Measurements from ENCODE around the gene SLC9A9. TPM values are rescaled to one million over a fixed set of nuclear protein-coding genes. Genes with fewer than 3 reads are reported as not detected.

SLC9A9 gene
- total RNA-seq, 1 donor from 2014 or later, result 21.0 TPM

DNA sequence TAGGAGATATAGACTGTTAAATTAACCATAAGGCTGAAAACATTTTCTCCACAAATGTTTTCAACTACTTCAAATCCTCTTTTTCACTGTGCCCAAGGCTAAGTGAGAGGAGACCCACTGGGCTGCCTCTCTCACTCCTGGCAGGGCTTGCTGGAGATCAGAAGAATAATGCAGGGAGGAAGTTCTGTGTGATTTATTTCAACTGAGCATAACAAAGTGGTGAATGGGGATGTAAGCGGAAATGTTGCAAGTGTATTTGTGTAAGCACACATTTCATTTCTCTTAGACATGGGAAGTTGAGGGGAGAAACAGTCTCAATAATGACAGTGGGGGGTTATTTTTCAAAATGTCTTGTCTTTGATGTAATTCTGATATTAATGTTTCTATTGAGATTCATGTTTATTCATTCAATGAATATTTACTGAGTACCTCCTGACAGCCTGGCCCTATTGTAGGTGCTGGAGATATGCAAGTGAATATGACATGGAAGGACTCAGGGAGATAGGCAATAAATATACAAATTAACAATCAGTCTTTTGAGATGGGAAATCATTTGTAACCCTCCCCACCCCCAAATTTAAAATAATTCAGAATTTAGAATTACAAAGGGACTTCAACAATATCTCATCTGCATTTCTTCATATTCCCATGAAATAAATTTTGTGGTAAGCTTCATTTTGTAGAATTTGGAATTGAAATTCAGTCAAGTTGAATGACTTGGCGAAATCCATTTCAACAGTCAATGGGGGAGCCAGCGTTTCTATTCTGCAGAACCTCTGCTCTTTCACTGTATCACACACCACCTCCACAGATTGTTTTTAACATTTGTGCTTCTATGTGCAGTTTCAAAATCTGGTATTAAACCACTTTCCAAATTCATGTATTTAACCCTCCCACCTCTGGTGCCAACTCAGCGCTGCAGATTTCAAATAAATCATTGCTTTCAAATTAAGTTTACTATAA lies 247.2 kb downstream of the SLC9A9 start:
- DNase-seq (ENCODE audit: low spot score), result no peak

DNA sequence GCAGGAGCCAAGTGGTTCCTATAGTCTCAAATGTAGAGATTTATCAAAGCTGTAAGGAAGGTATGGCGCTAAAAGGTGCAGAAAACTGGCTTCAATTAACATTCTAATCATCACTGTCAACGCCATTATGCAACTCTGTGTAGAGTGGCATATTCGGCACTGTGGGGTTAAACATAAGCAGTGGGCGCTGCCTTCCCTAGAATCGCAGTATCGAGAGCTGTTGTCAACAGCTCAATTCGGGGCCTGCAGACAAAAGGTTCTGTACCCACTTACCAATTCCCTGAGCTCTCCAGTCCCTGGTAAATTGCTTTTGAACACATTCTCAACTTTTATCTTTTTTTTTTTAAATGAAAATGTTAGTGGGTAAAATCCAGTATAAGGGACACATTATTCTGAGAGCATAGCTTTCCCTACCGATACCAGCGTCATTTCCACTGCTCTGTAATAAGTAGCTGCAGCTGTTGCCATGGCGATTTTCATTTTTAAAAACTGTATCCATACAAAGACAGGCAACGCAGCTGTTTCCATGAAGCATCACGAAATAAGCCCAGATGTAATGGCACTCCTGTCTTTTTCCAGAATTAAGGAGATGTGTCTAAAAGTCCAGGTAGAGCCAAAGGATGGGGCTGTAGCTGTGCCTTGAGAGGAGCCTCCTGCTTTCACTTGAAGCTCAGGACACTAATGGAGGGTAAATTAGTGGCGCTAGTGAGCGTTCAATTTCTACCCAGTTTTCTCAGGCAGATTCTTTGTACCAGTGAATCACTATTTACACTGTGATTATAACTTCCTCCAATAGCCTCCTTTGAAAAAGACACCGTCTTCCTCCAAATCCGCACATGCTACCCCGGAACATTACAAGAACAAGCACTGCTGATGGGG lies 250.3 kb downstream of the SLC9A9 start:
- no peak for DNase-seq (ENCODE audit: low spot score)

DNA sequence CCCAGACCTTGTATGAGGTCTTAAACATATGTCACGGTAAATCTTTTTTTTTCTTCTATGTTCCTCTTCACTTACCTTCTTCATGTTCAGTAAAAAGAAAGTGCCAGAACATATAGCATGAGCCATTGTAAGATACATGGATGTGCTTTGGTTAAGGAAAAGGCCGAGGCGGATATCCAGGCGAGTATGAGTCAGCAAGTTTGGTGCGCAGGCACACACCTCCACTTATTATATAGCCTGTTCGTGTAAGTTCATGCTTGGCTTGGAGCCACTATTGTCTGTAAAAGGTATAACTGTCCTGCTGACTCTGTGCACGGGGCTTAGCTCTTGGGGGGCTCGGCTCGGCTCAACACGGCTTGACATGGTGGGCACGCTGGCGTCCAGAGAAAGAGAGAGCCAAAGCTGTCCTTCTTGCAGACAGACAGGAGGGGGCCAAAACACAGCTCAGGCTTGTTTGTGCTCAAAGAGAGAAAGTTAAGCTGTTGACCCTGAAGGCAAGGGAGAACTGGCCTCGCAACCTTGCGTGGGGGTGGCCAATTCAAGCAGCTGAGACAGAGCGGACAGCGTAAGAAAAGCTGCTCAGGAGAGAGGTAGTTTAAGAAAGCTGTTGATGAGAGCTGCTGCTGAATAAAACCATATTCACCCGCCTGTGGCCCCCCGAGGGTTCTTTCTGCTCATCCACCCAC lies 251.2 kb downstream of the SLC9A9 start:
- DNase-seq (ENCODE audit: low spot score), result no peak

DNA sequence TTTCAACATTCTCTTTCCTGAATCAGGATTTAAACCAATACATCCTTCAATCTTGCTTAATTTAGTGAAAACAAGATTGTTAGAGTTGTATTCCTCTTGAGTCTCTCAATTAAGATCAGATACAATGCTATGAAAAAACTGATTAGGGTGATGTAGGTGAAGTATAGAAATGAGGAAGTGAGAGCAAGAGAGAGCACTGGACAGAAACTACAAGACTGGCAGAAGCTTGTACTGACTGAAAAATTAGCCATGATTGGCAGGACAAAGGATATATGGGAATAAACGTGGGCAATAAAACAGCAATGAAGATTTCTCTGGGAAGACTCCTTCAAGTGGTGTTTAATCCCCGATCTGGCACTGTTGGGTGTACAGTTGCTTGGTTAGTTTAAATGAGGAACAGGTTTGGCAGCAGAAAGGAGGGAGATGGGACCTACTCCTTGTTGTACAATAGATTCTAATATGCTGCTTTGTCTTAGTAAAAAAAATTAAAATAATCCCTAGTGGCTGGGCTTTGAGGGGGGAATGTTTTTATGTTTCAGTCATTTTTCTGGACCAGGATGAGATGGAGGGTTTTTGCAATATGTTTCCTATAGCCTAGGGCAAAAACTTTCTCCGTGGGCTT lies 252.7 kb downstream of the SLC9A9 start:
- DNase-seq (ENCODE audit: low spot score), result no peak

DNA sequence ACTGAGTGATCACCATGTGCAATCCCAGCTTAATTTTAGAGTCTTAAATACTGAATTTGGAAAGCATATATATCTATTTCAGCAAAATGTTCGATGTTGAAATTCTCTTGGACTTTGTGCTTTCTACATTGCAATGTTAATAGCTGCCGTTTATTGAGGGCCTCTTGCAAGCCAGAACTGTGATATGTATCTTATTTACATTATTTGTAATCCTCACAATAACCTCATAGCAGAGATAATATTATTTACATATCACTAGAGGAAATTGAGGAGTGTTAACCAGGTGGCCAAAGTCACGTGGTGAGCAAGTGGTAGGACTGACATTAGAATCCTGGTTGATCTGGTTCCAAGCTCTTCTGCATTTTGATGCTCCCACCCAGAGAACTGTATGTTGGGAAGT lies 254.1 kb downstream of the SLC9A9 start:
- DNase-seq (ENCODE audit: low spot score), result no peak

DNA sequence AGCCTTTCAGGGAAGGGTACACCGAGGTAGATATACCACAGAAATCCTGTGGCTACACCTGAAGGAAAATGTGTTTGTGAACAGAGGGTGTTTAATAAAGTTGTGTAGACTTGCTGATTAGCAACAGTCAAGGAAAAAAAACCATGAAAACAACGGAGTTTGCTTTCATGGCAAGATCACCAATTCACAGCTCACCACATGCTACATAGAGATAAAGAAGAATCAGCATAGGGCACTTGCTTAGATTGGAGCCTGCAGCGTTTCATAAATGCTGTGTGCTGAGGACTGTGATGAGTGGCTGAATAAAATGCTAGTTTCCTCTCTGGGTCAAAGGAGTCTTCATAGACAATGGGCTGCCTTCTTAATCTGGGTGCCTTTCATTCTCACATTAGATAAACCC lies 257.6 kb downstream of the SLC9A9 start:
- no peak for DNase-seq (ENCODE audit: low spot score)

DNA sequence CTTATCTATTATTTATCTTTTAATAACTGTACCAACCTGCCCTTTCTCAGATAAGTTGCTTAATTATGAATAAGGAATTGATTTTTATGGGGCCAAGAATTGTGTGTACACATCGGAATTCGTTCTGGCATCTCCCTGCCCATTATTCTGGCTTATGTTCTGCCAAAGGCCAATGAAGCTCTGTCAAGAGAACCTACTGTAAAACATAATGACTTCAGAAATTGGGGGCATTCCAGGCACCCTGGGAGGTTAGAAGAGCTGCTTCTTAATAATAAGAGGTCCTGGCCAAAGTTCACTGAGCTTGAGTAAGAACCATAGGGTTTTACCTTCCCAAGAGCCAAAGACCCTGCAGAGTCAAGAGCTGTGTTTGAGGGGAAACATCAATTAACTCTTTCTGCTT lies 261.7 kb downstream of the SLC9A9 start:
- no peak for DNase-seq (ENCODE audit: low spot score)

DNA sequence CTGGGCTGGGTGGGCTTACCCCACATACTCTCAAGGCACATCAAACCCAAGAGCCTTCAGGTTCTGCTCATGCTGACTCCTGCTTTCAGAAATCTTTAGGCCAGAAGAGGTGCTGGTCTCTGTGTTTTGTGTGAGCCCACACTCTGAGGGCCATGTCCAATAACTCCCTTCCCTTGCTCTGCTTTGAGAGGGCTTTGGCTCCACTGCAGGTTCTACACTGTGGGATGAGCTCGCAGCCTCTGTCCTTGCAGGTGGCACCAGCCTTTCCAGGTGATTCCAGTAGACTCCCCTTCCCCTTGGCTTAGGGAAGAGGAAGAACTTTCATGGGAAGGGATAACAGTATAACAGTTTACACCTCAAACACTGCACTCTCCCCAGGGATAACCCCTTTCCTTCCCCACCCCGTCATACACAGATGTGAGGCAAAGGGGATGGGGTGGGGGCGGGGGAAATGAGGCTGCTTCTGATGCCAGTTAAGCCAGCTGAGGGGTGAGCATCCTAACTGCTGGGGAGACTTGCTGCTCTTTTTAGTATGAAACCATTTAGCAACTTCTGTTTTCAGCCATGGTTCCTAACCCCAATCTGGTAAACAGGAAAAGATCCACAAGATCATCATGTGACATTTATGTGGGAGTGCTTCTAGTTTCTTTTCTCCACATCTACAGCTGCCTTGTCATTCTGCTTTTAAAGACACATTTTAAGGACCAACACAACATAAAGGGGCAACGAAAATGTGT lies 262.4 kb downstream of the SLC9A9 start:
- DNase-seq (ENCODE audit: low spot score), result no peak

DNA sequence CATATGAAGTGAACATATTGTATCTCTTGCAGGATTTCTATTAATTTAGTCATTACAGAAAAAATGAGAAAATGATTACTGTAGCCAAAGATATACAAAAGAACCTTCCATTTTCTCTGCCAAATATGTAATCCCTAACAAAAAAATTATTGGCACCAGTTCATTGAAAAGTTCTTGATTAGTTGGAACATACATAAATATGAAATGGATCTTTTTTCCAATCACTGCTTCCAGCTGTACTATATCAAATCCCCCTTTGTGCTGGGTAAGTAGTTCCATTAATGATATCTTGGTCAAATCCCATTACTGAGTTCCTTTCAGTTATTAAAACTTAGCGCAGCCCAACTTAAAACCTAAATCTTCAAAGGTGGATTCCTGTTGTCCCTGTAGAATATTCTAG lies 263.8 kb downstream of the SLC9A9 start:
- no peak for DNase-seq (ENCODE audit: low spot score)

DNA sequence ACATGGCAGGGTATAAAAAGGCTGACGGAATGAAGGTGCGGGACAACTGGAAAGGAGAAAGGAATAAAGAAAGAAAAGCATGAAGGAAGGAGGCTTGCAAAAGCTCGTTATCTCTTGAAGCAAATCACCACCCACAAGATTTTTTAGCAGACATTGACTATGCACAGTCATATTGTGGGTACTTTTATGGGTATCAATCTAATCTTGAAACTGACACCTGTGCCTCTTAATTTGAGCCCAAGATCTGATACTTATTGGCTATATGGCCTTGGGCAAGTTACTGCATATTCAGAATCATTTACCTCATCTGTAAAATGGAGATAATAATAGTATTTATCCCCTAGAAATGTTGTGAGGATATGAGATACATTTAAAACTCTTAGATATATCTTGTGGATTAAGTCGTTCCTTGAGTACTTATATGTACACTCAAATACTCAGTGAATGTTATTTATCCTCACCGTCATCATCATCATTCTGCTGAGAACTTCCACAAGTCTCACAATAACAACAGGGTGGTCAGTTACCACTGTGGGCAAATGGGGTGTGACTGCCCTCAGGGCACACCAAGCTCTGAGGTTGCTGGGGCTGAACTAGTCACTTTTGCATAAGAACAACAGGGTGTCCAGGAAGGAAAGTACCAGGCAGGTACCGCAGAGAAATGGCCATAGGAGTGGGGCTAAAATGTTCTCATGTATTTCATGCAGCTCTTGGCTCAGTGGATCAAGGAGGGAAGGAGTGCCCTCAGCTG lies 266.1 kb downstream of the SLC9A9 start:
- DNase-seq (ENCODE audit: low spot score), result no peak

DNA sequence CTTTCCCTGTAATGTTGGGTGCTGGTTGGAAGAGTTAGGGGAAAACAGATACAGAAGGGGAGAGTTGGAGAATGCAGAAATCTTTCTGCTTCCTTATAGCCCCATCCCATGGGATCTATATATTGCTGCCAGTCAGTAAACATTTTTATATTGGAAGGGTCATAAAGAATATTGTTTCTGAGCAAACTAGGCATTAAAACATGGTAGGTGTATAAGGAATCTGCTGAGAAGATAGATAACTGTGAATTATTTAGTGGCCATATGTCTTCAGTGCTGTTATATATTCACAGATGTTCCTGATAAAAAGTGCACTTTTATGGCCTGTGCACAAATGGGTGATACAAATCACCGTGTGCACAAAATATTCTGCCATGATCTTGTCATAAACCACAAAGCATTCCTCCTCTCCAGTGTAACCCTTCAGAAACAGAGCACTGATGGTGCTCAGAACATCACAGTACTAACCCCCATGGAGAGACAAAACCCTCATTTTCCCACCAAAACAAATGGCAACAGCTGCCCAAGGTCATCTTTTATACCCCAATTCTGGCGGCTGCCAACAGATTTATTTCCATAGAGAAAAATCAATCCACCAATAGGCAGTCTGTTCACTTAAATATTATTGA lies 269.3 kb downstream of the SLC9A9 start:
- no peak for DNase-seq (ENCODE audit: low spot score)

DNA sequence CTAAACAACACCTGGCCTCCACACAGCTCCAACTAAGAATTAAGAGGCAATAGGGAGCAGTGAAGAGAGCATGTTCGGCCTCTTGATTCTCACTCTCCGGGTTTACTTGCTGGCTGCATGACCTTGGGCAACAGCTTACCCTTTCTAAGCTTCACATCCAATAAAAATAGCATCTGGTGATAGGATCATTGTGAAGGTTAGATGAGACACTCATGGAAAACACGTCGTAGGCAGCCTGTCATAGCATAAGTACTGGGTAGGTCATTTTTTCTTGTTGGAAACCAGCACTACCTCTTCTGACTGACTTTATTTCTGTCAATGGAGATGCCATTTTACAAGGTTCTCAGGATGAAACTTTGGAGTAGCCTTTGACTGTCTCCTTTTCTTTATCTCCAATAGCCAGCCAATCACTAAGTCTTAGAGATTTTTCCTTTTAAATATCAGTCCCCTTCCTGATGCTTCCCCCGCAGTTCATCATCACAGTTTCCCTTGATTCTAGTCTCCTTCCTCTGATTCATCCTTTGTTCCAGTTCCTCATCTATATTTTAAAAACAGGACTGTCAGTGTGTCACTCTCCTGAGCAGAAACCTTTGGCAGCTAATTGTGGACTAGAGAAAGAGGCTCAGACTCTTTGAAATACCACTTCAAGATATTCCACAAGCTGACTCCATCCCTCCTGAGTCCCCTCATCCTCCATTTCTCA lies 271.5 kb downstream of the SLC9A9 start:
- no peak for DNase-seq (ENCODE audit: low spot score)

DNA sequence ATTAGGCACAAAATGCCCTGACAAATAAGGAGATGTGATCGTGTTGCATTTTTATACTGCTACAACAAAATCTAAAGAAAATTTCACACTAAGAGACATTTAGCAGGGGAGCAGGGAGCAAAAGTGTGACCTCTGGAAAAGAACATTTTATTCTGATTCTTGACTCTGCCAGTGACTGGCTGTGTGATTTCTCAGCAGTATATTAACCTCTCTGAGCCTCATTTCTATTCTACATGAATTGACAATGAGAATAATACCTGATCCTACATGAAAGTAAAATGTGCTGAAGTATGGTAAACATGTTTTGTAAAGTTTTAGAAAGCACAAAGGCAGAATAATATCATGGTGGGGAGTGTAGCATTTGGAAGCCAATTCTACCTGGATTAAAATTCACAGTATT lies 273.3 kb downstream of the SLC9A9 start:
- DNase-seq (ENCODE audit: low spot score), result no peak

DNA sequence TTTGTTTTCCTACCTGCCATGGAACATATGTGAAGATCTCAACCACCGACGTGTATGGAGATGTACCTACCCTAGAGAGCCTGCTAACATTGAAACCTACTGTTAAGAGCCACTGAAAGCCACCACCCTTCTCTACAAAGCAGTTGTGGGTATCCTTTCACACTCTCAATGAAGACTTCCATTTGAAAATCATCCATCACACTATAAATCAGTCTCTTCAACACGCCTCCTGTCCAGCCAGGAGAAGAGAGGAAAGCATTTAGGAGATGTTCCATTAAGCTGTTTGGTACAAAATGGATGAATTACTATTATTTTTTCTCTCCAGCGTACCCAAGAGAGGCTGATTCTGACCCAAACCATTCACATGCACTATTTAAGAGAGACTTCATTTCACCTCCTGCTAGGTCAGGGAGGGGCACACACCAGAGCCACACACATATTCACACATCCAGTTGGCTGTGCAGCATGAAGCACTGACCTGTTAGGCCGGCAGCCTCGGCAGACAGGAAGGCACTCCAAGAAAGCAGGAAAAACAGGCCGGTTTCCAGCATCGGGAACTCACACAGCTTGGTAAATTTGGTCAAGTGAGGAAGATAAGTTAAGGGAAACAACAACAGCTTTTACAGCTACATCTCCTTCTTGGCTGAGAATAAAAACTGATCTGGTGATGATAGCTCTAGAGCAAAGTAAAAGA lies 274.5 kb downstream of the SLC9A9 start:
- no peak for DNase-seq (ENCODE audit: low spot score)

DNA sequence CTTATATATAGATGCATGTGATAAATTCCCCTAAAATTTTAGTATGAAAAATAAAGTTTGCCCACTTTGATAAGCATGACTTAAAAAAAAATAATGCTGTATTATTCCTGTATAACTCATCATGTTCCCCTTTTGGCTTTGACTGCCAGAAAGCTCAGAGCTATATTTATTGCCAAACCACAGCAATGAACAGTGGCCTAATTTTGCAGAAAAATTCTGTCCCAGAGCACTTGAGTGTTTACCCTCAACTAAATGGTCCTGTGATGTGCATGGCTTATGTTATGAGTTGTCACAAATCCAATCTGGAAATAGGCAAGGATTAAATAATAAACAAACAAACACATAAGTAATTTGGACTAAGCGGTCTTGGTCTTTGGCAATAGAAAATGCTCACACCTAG lies 276.7 kb downstream of the SLC9A9 start:
- no peak for DNase-seq (ENCODE audit: low spot score)

DNA sequence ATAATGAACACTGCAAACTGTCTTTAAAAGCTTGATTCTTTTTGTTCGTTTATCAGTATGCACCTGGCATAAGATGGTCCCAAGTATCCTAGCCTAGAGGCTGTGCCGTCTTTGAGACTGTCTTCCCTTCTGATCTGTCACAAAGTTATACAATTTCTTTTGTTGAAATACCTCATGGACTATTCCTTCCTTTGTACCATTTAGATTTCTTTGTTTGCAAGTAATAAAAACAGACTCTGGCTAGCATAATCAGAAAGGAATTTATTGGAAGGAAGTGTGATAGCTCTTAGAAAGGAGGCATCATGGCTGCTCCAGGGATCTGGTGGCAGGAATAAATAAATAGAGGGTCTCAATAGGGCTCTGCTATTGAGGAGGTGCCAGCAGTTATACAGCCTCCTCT lies 280.4 kb downstream of the SLC9A9 start:
- DNase-seq (ENCODE audit: low spot score), result no peak

DNA sequence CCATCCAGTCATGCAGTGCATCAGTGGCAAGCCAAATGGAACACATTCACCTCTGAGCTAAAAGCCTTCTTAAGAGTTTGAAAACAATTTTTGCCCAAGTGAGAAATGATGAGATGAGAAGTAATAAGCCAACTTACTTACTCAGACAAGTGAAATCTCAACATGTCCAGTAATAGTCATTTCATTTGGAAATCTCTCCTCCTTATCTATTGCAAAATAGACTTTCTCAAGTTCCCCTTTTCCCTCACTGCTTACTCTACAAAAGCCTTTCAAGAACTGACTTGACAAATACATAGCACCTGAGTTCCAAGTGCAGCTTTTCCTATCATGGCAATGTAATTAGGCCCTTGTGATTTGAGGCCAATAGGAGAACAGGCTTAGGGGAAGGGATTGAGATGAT lies 282.3 kb downstream of the SLC9A9 start:
- no peak for DNase-seq (ENCODE audit: low spot score)

DNA sequence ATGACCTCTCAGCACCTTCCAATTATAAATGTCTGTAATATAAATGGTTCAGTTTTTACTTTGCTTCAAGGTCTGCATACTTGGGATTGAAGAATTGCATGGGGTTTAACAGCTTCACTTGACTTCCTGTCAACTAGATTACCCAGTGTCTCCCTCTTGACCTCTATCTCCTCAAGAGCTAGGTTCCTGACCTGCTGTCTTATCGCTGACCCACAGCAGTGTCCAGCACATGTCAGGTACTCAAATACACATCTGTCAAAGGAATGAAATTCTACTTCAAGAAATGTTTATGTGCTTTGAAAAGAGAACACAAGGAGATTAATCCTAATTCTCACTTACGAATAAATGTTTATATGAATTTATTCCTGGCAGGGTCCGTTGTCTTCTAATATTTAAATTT lies 284.5 kb downstream of the SLC9A9 start:
- DNase-seq (ENCODE audit: low spot score), result no peak

Data from mesenteric fat pad (tissue), 1 donor.